ENCODE data around the gene SIRT7. TPM values are rescaled to one million over a fixed set of nuclear protein-coding genes. Genes with fewer than 3 reads are reported as not detected.

Gene SIRT7
- total and polyA plus RNA-seq, 4 donors = 14.7 to 43.4 (median 32.9) TPM

DNA sequence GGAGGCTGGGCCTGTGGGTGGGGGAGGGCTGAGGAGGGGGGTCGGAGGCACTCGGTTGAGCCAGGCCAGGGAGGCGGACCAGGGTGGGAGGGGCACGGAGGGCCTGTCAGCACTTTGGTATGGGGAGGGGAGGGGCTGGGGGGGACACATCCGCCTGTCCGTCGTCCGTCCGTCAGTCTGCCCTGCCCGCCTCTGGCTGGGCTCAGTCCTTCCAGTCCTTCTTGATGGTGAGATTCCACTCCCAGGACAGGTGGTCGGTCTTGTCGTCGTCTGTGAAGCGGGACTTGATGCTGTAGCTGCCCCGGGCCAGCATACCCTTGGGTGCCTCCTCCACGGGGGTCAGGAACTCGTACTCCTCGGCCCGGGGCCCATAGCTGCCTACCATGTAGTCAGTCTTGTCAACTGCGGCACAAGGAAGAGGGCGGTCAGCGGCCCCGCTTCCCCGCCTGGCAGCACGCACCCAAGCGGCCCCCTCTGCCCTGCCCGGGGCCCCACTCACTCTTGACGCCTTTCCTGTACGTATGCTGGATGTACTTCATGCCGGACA is 49.2 kb downstream of the SIRT7 start:
- H3K27me3 ChIP-seq (ENCODE audit: control insufficient read depth in 3 of 3, insufficient read depth in 3 of 3, low read length in 2 of 3) = no peaks in the 10 kb centered on the region
- ATAC-seq (ENCODE audit: insufficient read depth, low FRiP score) (no peak), DNase-seq (no peak)
- no peak overlapping the region for H3K9ac ChIP-seq (ENCODE audit: insufficient read depth in 1 of 2, low read length in 2 of 2)
- H3K4me3 ChIP-seq = no peak overlapping the region
- no peaks in the 10 kb centered on the region for H3K9me3 ChIP-seq (ENCODE audit: control insufficient read depth in 4 of 4, insufficient read depth in 3 of 4, low read length in 3 of 4)
- peaks cover 0 to 25% (median 16%) of the 10 kb centered on the region in 4 donors for H3K36me3 ChIP-seq (ENCODE audit: control insufficient read depth in 4 of 4, insufficient read depth in 4 of 4, low read length in 4 of 4)
- TF ChIP-seq, protein P1, sequence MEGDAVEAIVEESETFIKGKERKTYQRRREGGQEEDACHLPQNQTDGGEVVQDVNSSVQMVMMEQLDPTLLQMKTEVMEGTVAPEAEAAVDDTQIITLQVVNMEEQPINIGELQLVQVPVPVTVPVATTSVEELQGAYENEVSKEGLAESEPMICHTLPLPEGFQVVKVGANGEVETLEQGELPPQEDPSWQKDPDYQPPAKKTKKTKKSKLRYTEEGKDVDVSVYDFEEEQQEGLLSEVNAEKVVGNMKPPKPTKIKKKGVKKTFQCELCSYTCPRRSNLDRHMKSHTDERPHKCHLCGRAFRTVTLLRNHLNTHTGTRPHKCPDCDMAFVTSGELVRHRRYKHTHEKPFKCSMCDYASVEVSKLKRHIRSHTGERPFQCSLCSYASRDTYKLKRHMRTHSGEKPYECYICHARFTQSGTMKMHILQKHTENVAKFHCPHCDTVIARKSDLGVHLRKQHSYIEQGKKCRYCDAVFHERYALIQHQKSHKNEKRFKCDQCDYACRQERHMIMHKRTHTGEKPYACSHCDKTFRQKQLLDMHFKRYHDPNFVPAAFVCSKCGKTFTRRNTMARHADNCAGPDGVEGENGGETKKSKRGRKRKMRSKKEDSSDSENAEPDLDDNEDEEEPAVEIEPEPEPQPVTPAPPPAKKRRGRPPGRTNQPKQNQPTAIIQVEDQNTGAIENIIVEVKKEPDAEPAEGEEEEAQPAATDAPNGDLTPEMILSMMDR (IDR thresholded peaks at IDR 0.05; ENCODE audit: control extremely low read depth, extremely low read depth) = no peak
- peak overlapping the region; percentile 33 to 56 for H3K27ac ChIP-seq (ENCODE audit: low read depth in 1 of 2, low read length in 1 of 2)
- peaks cover 0 to 28% (median 11%) of the 10 kb centered on the region in 5 donors for H3K4me1 ChIP-seq (ENCODE audit: control insufficient read depth in 5 of 5, insufficient read depth in 5 of 5, low read length in 5 of 5)
- WGBS, 2 donors = 71 to 77% methylated on average over 26 to 30 of the region's 30 CpGs

DNA sequence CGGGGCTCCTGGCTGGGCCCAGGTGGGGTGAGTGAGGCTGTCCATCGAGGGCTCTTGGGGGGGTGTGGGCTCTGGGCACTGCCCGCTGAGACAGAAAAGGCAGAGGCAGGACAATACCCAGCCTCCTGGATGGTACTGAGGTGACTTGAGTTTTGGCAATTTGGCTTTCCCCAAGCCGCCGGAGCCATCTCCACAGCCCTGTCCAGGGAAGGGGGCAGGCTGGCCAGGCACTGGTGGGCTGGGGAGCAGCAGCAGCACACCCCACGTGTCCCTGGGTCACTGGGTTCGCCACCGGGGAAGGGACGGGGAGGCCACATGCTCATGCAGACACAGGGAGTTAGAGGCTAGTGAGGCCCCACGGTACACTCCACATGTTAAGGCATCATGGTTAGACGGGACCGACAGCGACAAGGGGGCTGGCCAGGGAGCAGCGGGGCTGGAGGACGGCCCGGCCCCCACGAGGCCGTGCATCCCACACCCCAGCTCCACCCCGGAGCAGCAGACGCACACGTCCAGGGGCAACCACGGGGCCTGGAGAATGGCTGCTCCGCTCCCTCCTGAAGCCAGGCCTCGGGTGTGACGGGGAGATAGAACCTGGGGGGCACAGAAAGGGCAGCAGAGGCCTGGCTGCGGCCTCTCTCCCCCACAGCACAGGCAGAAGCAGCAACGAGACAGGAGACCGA is 49.8 kb downstream of the SIRT7 start:
- Histone ChIP-seq H3K9me3 (ENCODE audit: control insufficient read depth in 4 of 4, insufficient read depth in 3 of 4, low read length in 3 of 4) (no peaks in the 10 kb centered on the region), H3K4me1 (ENCODE audit: control insufficient read depth in 5 of 5, insufficient read depth in 5 of 5, low read length in 5 of 5) (peaks cover 0 to 28% (median 11%) of the 10 kb centered on the region in 5 donors), H3K9ac (ENCODE audit: insufficient read depth in 1 of 2, low read length in 2 of 2) (no peak overlapping the region), H3K4me3 (no peak overlapping the region), H3K27ac (ENCODE audit: low read depth in 1 of 2, low read length in 1 of 2) (peak overlapping the region in 1 of 2 donors; percentile 11), H3K27me3 (ENCODE audit: control insufficient read depth in 3 of 3, insufficient read depth in 3 of 3, low read length in 2 of 3) (no peaks in the 10 kb centered on the region), H3K36me3 (ENCODE audit: control insufficient read depth in 4 of 4, insufficient read depth in 4 of 4, low read length in 4 of 4) (peaks cover 0 to 28% (median 19%) of the 10 kb centered on the region in 4 donors)
- ATAC-seq (ENCODE audit: insufficient read depth, low FRiP score) (no peak), DNase-seq (no peak)
- TF ChIP-seq, protein P1 (IDR thresholded peaks at IDR 0.05; ENCODE audit: control extremely low read depth, extremely low read depth) = no peak
- 72 to 80% methylated on average over 28 of the region's 28 CpGs for WGBS, 2 donors

DNA sequence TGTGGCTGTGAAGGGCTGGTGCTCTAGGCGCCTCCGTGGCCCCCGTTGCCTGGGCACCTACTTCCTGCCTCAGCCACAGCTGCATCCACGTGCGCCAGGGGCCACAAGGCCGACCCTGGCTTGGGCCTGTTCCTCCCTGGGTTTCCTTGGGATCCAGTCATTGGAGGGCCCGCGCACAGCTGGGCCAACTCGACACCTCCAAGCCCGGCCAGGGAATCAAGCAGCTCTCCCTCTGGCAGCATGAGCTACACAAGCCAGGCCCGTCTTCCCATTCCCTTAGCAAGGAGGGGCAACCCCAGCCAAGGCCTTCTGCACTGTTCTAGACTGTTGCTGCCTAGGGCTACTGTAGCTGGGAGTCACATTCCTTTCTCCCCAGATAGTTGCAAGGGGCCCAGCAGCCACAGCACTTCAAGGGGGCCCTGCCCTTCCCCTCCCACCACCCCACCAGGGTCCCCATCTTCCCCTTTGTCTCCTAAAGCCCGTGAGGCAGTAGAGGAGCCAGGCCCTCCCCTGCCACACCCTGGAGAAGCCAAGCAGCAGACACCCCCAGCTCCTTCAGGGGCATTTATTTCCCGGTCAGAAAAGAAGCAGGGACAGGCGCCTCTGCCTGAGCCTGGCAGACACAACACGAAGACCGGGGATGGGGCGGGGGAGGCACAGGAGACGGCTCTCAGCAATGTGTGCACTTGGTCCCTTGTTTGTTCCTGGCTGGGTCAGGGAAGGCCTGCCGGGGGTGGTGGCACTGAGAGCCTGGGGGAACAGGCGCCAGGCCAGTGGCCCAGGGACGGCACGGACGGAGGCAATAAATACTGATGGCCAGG is 50.6 kb downstream of the SIRT7 start:
- H3K9me3 ChIP-seq (ENCODE audit: control insufficient read depth in 4 of 4, insufficient read depth in 3 of 4, low read length in 3 of 4) = no peaks in the 10 kb centered on the region
- peaks cover 0 to 23% (median 11%) of the 10 kb centered on the region in 5 donors for H3K4me1 ChIP-seq (ENCODE audit: control insufficient read depth in 5 of 5, insufficient read depth in 5 of 5, low read length in 5 of 5)
- TF ChIP-seq, protein P1 (IDR thresholded peaks at IDR 0.05; ENCODE audit: control extremely low read depth, extremely low read depth) = no peak
- ATAC-seq (ENCODE audit: insufficient read depth, low FRiP score) = no peak
- H3K9ac ChIP-seq (ENCODE audit: insufficient read depth in 1 of 2, low read length in 2 of 2) = no peak overlapping the region
- no peaks in the 10 kb centered on the region for H3K27me3 ChIP-seq (ENCODE audit: control insufficient read depth in 3 of 3, insufficient read depth in 3 of 3, low read length in 2 of 3)
- no peak overlapping the region for H3K4me3 ChIP-seq
- peaks cover 0 to 28% (median 20%) of the 10 kb centered on the region in 4 donors for H3K36me3 ChIP-seq (ENCODE audit: control insufficient read depth in 4 of 4, insufficient read depth in 4 of 4, low read length in 4 of 4)
- 42 to 54% methylated on average over 23 of the region's 23 CpGs for WGBS, 2 donors
- DNase-seq = peak in 1 of 3 donors; percentile 22
- H3K27ac ChIP-seq (ENCODE audit: low read depth in 1 of 2, low read length in 1 of 2) = peak overlapping the region in 1 of 2 donors; percentile 14

Data from lung (tissue), 12 donors.